GM12865 (cell line): ENCODE measurements around the gene LCN9.
"Not testable (repeated sequence)": the region's sequence is repeated elsewhere in the genome, so short reads cannot be mapped to it uniquely, and the experiment has no call there.

Experiments used
- DNase-seq: peaks from one replicate; pipeline ENCODE4 v3.0.0; 2010; ENCODE audit warnings: low read depth
- H3K4me3 ChIP-seq: 2 replicates; pipeline ENCODE4 v1.5.1; 2011; ENCODE audit warnings: mild to moderate bottlenecking, low read depth, low read length, control low read depth
- TF ChIP-seq, protein P1 (sequence below): IDR thresholded peaks from 2 replicates; pipeline ENCODE4 v1.5.1; 2011; ENCODE audit warnings: low read length, control low read depth, low read depth, inconsistent platforms; ENCODE audit not compliant: insufficient read depth; ENCODE audit errors: missing control alignments

The LCN9 gene

GRCh38 chr9:135665795-135666189, 2.7 kb downstream of the LCN9 start:
- TF ChIP-seq, protein P1, sequence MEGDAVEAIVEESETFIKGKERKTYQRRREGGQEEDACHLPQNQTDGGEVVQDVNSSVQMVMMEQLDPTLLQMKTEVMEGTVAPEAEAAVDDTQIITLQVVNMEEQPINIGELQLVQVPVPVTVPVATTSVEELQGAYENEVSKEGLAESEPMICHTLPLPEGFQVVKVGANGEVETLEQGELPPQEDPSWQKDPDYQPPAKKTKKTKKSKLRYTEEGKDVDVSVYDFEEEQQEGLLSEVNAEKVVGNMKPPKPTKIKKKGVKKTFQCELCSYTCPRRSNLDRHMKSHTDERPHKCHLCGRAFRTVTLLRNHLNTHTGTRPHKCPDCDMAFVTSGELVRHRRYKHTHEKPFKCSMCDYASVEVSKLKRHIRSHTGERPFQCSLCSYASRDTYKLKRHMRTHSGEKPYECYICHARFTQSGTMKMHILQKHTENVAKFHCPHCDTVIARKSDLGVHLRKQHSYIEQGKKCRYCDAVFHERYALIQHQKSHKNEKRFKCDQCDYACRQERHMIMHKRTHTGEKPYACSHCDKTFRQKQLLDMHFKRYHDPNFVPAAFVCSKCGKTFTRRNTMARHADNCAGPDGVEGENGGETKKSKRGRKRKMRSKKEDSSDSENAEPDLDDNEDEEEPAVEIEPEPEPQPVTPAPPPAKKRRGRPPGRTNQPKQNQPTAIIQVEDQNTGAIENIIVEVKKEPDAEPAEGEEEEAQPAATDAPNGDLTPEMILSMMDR, result no peak
- H3K4me3 ChIP-seq, result no peak overlapping the region
- DNase-seq, result no peak

- no peak overlapping the region for H3K4me3 ChIP-seq
- TF ChIP-seq, protein P1, result no peak
- no peak for DNase-seq
Observed at GRCh38 chr9:135666534-135667462, 3.7 kb downstream of the LCN9 start.

DNA sequence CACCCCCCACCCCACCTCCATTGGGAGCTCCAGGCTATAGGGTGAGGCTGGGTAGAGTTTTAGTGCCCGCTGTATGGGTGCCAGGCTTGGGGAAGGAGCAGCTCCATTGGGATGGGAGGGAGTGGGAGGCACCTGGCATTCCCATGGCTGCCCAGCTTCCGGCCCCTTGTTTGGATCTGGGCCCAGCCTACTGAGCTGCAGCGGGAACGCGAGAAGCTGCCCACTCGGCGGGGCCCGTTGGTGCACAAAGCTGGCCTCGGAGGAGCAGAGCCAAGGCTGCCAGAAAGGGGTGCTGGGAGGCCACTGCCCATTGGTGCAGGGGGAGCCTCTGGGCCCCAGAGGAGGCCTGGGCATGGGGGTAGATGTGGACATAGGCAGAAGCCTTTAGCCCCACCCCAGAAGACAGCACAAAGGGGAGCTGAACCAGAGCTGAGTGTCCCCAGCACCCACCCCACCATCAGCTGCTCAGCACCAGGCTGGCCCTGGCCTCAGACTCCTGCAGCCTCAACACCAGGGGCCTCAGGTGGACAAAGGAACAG, 4.4 kb downstream of the LCN9 start:
- TF ChIP-seq, protein P1, result no peak
- H3K4me3 ChIP-seq, result no peak overlapping the region
- DNase-seq, result no peak

DNA sequence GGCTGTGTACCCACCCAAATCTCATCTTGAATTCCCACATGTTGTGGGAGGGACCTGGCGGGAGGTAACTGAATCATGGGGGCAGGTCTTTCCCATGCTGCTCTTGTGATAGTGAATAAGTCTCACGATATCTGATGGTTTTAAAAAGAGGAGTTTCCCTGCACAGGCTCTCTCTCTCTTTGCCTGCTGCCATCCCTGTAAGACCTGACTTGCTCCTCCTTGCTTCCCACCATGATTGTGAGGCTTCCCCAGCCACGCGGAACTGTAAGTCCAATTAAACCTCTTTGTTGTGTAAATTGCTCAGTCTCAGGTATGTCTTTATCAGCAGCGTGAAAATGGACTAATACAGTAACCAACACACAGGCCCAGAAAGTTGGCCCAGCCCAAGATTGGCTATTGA, 5.9 kb downstream of the LCN9 start:
- not testable (repeated sequence) for H3K4me3 ChIP-seq

GRCh38 chr9:135669616-135670285, 6.6 kb downstream of the LCN9 start:
- no peak overlapping the region for H3K4me3 ChIP-seq
- no peak for DNase-seq
- TF ChIP-seq, protein P1, result no peak

More for the DNA sequence above, 5.9 kb downstream of the LCN9 start:
- not testable (repeated sequence) for DNase-seq

GRCh38 chr9:135670721-135671590, 7.8 kb downstream of the LCN9 start:
- TF ChIP-seq, protein P1, result no peak
- no peak overlapping the region for H3K4me3 ChIP-seq
- no peak for DNase-seq

DNA sequence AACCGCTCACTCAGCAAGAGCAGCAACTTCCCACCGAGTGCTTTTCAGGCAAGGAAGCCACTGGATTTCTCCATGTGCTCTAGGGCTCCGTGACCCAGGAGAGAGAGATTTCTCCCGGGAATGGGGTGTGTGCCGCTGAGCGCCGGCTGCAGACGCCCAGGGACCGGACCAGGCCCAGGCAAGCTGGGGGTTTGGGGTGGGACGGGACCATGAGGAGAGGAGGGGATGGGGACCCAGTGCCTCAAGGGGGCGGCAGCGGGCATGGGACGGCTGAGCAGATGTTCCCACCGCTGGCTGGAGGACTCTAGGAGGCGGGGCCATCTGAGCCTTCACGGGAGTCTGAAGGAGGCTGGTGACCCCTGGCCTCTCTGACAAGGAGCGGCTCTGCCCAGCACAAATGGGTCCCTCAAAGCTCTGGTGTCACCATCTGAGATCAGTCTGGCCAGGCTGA, 8.5 kb downstream of the LCN9 start:
- DNase-seq, result no peak
- TF ChIP-seq, protein P1, result no peak
- no peak overlapping the region for H3K4me3 ChIP-seq

DNA sequence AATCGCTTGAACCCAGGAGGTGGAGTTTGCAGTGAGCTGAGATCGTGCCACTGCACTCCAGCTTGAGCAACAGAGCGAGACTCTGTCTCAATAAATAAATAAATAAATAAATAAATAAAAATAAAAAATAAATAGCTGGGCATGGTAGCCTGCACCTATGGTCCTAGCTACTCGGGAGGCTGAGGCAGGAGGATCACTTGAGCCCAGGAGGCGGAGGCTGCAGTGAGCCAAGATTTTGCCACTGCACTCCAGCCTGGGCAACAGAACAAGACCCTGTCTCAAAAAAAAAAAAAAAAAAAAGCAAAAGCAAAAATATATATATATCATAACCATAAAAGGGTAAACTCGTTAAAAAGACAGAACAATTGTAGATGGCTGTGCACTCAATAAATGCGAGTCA, 9.7 kb downstream of the LCN9 start:
- DNase-seq, H3K4me3 ChIP-seq: not testable (repeated sequence)
